HG02852 (cell line): ENCODE results near the gene ALOX12.
"Not testable (repeated sequence)": the region's sequence is repeated elsewhere in the genome, so short reads cannot be mapped to it uniquely, and the experiment has no call there.

Experiments used
- ATAC-seq: cut with Tn5 transposase; IDR thresholded peaks from one replicate; pipeline ENCODE4 v1.9.1; 2021; ENCODE audit warnings: mild to moderate bottlenecking, moderate library complexity; ENCODE audit not compliant: unreplicated experiment

Gene ALOX12

DNA sequence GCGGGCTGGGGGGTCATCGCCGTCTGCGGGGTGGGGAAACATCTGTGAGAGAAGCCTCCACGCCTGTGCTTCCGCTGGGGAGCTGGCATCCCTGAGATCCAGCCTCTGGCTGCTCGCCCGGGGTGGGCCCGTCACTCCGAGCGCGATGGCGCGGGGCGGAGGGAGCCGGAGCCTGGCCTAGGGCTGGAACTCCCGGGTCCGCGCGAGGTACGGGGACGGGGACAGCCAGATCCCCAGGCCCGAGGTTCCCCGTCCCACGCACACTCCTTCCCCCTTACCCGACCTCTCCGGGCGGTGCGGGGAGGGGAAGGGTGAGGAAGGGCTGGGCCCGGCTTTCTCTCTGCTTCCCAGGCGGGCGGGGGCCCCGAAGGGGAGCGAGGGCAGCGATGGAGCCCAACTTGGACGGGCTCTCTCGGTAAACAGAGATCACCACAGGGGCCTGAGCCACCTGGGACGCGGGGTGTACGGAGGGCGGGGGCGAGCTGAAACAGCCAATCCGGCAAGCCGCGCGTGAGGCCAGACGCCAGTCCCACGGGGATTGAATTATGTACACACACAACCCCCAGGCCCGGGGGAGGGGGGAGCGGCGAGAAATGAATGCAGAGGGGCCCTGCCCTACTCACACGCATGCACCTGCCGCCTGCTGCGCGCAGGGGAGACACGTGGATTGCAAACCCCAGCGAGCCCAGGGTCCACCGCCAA, 47.8 kb downstream of the ALOX12 start, which contains the start of gene SLC16A11:
SLC16A11 (minus strand) TSS at position 596 of the 702 bp plus-strand sequence; CDS start at position 17, 579 bp downstream.
- ATAC-seq: no peak

DNA sequence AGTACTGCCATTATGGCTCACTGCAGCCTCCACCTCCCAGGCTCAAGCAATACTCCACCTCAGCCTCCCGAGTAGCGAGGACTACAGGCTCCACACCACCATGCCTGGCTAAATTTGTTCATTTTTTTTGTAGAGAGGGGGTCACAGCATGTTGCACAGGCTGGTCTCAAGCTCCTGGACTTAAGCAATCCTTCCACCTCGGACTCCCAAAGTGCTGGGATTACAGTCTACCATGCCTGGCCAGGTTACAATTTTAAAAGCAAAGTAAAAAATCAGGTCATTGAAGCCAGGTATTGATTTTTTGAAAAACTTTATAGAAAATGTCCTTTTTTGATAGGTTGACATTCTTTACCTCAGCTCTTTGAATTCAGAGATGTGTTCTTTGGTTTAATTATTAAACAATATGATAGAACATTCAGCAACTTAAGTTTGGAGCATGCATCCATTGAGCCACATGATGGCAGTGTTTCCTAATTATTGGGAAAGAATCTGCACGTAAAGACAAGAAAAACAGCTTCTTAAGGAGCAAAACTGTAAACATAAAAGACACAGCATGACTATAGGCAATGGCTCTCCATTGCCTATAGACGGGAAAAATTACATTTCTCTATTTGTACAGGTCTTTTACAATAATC, 49.8 kb downstream of the ALOX12 start:
- ATAC-seq: no peak

DNA sequence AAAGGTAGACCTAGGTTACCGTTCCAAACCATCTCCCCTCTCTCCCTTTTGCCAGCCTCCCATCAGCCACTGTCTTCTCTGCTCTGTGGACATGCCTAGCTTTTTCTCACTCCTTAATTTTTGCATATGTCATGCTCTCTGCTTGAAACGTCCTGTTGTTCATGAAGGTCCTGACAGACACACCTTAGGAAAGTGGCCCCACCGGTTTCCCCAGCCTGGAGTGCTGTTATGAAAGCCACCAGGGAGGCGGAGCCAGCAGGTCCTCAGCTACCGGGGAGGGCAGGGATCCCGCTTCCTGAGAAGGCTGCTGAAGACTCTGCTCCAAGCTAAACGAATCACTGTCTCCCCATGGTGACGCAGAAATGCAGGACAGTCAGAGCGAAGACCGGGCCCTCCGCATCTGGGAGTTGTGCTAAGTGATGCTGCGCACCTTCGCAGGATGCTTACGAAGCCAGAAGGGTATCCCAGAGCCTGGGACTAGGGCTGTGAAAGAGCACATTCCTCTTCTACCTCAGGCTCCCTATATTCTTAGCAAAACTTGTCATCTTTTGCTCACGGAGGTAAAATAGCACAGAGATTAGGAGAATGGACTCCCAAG, 50.4 kb downstream of the ALOX12 start:
- ATAC-seq: no peak

DNA sequence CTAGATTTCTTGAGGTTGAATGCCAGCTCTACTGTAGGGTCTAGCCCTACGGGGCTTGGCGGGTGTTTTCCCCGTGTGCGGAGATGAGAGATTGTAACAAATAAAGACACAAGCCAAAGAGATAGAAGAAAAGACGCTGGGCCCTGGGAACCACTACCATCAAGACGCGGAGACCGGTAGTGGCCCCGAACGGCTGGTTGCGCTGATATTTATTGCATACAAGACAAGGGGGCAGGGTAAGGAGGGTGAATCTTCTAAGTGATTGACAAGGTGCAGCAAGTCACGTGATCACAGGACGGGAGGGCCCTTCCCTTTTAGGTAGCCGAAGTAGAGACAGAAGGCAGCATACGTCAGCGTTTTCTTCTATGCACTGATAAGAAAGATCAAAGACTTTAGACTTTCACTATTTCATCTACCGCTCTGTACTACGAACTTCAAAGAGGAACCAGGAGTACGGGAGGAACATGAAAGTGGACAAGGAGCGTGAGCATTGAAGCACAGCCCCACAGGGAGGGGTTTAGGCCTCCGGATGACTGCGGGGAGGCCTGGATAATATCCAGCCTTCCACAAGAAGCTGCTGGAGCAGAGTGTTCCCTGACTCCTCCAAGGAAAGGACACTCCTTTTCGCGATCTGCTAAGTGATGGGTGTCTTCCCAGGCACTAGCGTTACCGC, 51.0 kb downstream of the ALOX12 start:
- not testable (repeated sequence) for ATAC-seq

DNA sequence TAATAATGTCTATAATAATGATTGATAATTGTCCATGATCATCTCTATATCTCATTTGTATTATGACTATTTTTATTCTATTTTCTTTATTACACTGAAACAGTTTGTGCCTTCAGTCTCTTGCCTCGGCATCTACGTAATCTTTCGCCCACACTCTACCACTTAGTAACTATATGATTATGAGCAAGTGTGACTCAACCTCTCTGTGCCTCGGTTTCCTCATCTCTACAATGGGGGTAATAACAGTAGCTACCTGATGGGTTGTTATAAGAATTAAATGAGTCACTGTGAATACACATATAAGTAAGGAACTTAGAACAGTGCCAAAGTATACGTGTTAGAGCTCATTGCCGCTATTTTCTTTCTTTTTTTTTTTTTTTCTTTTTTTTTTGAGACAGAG, 51.7 kb downstream of the ALOX12 start:
- no peak for ATAC-seq

DNA sequence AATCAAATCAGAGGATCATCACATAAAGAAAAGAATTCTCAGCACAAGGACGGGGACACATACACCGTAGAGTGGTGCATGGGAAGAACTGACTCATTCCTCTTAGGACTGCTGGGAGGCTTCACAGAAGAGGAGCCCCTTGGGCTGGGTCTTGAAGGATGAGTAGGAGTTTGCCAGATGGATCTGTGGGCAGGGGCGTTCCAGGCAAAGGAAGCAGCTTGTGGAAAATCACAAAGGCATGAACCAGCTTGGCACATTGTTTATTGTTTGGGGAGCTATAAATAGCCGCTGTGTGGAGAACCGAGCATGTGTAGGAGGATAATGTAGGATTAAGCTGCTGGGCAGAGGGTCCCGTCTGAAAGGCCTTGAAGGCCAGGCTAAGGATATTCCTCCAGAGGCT, 53.1 kb downstream of the ALOX12 start:
- no peak for ATAC-seq

DNA sequence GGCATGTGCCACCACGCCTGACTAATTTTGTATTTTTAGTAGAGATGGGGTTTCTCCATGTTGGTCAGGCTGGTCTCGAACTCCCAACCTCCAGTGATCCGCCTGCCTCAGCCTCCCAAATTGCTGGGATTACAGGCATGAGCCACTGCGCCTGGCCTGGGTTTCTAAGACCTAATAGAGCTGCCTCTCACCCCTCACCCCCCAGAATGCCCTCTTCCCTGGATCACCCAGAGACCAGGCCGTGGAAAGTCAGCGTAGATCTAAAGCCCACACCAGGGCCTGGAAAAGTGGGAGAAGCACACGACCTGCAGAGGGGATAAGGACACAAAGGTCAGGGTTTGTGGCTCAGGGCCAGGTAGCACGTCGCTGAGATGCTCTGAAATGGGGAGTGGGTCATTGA, 54.7 kb downstream of the ALOX12 start:
- not testable (repeated sequence) for ATAC-seq

DNA sequence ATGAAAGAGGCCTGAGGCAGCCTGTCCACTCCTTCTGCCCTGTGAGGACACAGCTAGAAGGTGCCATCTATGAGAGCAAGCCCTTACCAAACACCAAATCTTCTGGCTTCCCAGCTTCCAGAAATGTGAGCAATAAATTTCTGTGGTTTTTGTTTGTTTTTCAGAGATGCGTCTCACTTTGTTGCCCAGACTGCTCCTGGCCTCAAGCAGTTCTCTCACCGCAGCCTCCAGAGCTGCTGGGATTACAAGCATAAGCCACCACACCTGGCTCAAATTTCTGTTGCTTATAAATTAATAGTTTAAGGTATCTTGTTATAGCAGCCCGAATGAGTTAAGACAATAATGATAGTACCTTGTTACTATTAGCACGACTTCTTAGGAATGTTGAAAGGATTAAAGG, 60.5 kb downstream of the ALOX12 start:
- no peak for ATAC-seq

DNA sequence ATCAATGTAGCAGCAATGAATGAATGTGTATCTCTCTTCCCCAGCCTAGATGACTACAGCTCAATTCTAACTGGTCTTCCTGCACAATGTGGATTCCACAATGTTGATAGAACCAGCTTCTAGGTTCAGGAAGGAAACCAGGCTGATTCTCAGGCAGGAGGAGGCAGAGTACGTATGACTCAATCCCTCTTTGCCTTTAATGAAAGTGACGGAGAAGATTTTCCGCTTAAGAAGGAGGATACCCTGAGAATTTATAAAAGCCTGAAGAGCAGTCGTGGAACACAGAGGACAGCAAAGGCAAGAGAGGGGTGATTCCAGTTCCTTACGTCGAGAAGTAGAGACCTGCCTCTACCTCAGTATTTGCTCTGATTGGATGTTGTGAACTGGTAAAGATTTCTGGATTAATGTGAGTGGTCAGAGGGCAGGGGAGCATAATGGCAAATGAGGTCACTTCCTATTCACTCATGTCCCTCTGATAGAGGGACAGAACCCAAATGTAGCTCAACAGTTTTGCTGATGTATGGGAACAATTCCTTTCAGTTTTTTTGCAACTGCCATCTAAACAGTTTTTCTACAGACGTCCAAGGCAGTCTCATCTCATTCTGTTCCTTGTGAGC, 63.1 kb downstream of the ALOX12 start:
- no peak for ATAC-seq
